ENCODE results near the gene RNF168. TPM values are rescaled to one million over a fixed set of nuclear protein-coding genes. Genes with fewer than 3 reads are reported as not detected.
"Not testable (repeated sequence)": the region's sequence is repeated elsewhere in the genome, so short reads cannot be mapped to it uniquely, and the experiment has no call there.

RNF168 gene
- total RNA-seq, 1 donor from 2014 or later: 32.0 TPM

DNA sequence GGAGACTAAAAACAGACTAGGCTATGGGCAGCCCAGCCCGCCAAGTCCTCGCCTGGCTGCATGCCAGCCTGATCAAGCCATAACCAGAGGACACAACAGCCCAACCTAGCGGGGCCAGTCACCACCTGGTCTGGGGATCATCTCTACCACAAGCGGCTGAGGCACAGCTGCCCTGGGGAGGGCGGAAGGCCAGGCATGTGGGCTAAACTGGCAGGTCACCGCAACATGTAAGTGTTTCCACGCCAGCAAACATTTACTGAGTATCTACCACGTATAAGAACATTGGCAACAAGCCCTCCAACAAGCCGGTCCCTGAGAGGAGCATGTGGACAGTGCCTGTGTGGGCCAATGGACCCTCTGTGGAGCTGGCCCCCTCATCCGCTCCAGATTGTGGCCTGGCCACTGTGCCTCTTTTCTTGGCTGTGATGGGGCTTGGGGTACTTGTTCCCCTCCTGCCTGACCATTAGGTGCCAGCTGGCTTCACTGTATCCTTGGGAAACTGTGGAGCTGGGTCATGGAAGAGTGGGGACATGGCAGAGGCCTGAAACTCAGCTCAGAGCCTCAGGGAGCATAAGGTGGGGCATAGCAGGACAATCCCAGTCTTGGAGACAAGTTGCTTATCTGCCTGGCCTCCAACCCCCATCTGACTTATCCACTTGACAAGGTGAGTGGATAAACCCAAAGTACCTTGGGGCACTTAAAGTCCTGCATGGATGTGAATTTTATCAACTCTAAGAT, 80.4 kb downstream of the RNF168 start:
- H3K27me3 Mint-ChIP-seq (ENCODE audit: unreplicated experiment): peaks cover 3% of the 10 kb centered on the region
- H3K36me3 Mint-ChIP-seq (ENCODE audit: low read depth, unreplicated experiment): no peaks in the 10 kb centered on the region
- H3K9me3 Mint-ChIP-seq (ENCODE audit: unreplicated experiment): no peaks in the 10 kb centered on the region
- no peak overlapping the region for H3K27ac Mint-ChIP-seq (ENCODE audit: unreplicated experiment)
- TF ChIP-seq CTCF (IDR thresholded peaks at IDR 0.05; ENCODE audit: unreplicated experiment): no peak
- peaks cover 4% of the 10 kb centered on the region for H3K4me1 Mint-ChIP-seq (ENCODE audit: unreplicated experiment)
- H3K4me3 Mint-ChIP-seq (ENCODE audit: unreplicated experiment): no peak overlapping the region
- DNase-seq (ENCODE audit: low spot score): no peak

- H3K9me3 Mint-ChIP-seq (ENCODE audit: unreplicated experiment); H3K27me3 Mint-ChIP-seq (ENCODE audit: unreplicated experiment); DNase-seq (ENCODE audit: low spot score); H3K4me1 Mint-ChIP-seq (ENCODE audit: unreplicated experiment); H3K27ac Mint-ChIP-seq (ENCODE audit: unreplicated experiment); H3K36me3 Mint-ChIP-seq (ENCODE audit: low read depth, unreplicated experiment); H3K4me3 Mint-ChIP-seq (ENCODE audit: unreplicated experiment): not testable (repeated sequence)
These were observed 81.9 kb downstream of the RNF168 start for GRCh38 chr3:196421668-196422067.

GRCh38 chr3:196419386-196419785, 84.2 kb downstream of the RNF168 start:
- no peaks in the 10 kb centered on the region for H3K9me3 Mint-ChIP-seq (ENCODE audit: unreplicated experiment)
- peaks cover 3% of the 10 kb centered on the region for H3K27me3 Mint-ChIP-seq (ENCODE audit: unreplicated experiment)
- H3K36me3 Mint-ChIP-seq (ENCODE audit: low read depth, unreplicated experiment): no peaks in the 10 kb centered on the region
- TF ChIP-seq CTCF (IDR thresholded peaks at IDR 0.05; ENCODE audit: unreplicated experiment): no peak
- no peak overlapping the region for H3K4me3 Mint-ChIP-seq (ENCODE audit: unreplicated experiment)
- DNase-seq (ENCODE audit: low spot score): no peak
- no peak overlapping the region for H3K27ac Mint-ChIP-seq (ENCODE audit: unreplicated experiment)
- peaks cover 9% of the 10 kb centered on the region for H3K4me1 Mint-ChIP-seq (ENCODE audit: unreplicated experiment)

Other genes starting within 250 kb of the RNF168 start
- 55.2 TPM for gene PCYT1A, start 216.0 kb downstream of the RNF168 start, total RNA-seq (ENCODE audit: unreplicated experiment)
- gene DYNLT2B, start 185.5 kb downstream of the RNF168 start, total RNA-seq (ENCODE audit: unreplicated experiment): 19.0 TPM
- not detected for gene TM4SF19, start 165.4 kb downstream of the RNF168 start, total RNA-seq (ENCODE audit: unreplicated experiment)
- gene UBXN7, start 71.3 kb downstream of the RNF168 start, total RNA-seq (ENCODE audit: unreplicated experiment): 71.7 TPM
- not detected for gene SMCO1, start 11.6 kb upstream of the RNF168 start, total RNA-seq (ENCODE audit: unreplicated experiment)
- 22.2 TPM for gene WDR53, start 64.8 kb upstream of the RNF168 start, total RNA-seq (ENCODE audit: unreplicated experiment)
- gene FBXO45, start 64.9 kb upstream of the RNF168 start, total RNA-seq (ENCODE audit: unreplicated experiment): 17.0 TPM
- 18.6 TPM for gene NRROS, start 135.9 kb upstream of the RNF168 start, total RNA-seq (ENCODE audit: unreplicated experiment)
- gene CEP19, start 208.5 kb upstream of the RNF168 start, total RNA-seq (ENCODE audit: unreplicated experiment): 6.0 TPM
- gene PIGX, start 208.6 kb upstream of the RNF168 start, total RNA-seq (ENCODE audit: unreplicated experiment): 35.7 TPM
- 116 TPM for gene PAK2, start 236.1 kb upstream of the RNF168 start, total RNA-seq (ENCODE audit: unreplicated experiment)

All from endothelial cell (in vitro differentiated cells).